ENCODE results near the gene FAM193A.

GRCh38 chr4:2586502-2586901 lies 50.1 kb downstream of the FAM193A start:
- TF ChIP-seq, protein P1, sequence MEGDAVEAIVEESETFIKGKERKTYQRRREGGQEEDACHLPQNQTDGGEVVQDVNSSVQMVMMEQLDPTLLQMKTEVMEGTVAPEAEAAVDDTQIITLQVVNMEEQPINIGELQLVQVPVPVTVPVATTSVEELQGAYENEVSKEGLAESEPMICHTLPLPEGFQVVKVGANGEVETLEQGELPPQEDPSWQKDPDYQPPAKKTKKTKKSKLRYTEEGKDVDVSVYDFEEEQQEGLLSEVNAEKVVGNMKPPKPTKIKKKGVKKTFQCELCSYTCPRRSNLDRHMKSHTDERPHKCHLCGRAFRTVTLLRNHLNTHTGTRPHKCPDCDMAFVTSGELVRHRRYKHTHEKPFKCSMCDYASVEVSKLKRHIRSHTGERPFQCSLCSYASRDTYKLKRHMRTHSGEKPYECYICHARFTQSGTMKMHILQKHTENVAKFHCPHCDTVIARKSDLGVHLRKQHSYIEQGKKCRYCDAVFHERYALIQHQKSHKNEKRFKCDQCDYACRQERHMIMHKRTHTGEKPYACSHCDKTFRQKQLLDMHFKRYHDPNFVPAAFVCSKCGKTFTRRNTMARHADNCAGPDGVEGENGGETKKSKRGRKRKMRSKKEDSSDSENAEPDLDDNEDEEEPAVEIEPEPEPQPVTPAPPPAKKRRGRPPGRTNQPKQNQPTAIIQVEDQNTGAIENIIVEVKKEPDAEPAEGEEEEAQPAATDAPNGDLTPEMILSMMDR (IDR thresholded peaks at IDR 0.05), result no peak
- no peak for TF ChIP-seq POLR2A (IDR thresholded peaks at IDR 0.05)

Data from adrenal gland (tissue), 5 donors.